Loucy (cell line): ENCODE results near the gene PTBP1.

Experiments
- H2AFZ ChIP-seq: fragments of 200-600 bp; sonication (generic); 2 replicates; pipeline ENCODE4 v1.6.0; 2016; ENCODE audit warnings: antibody characterized with exemption, mild to moderate bottlenecking, low read length, moderate library complexity
- H3F3A ChIP-seq: fragments of 200-600 bp; 2 replicates; pipeline ENCODE4 v1.6.0; 2016; ENCODE audit warnings: antibody characterized with exemption, low read depth, mild to moderate bottlenecking
- H3K27me3 ChIP-seq: fragments of 200-600 bp; sonication (generic); 2 replicates; pipeline ENCODE4 v1.6.1; 2014; ENCODE audit warnings: low read length, mild to moderate bottlenecking; ENCODE audit not compliant: insufficient read depth, poor library complexity, severe bottlenecking
- H3K36me3 ChIP-seq: fragments of 200-600 bp; sonication (generic); 2 replicates; pipeline ENCODE4 v1.6.1; 2016; ENCODE audit warnings: low read length; ENCODE audit not compliant: insufficient read depth
- H3K4me1 ChIP-seq: fragments of 200-600 bp; sonication (generic); 2 replicates; pipeline ENCODE4 v1.5.1; 2014; ENCODE audit warnings: low read length, mild to moderate bottlenecking; ENCODE audit not compliant: insufficient read depth, poor library complexity, severe bottlenecking
- H3K4me2 ChIP-seq: fragments of 200-600 bp; sonication (generic); 2 replicates; pipeline ENCODE4 v1.6.0; 2014; ENCODE audit warnings: antibody characterized with exemption, low read length, low read depth, mild to moderate bottlenecking; ENCODE audit not compliant: poor library complexity, severe bottlenecking
- H3K4me3 ChIP-seq: fragments of 200-600 bp; sonication (generic); 2 replicates; pipeline ENCODE4 v1.5.1; 2014; ENCODE audit warnings: low read length, mild to moderate bottlenecking, mixed read lengths; ENCODE audit not compliant: poor library complexity, severe bottlenecking
- H3K79me2 ChIP-seq: fragments of 200-600 bp; sonication (generic); 2 replicates; pipeline ENCODE4 v1.6.1; 2014; ENCODE audit warnings: low read length; ENCODE audit not compliant: insufficient read depth
- H3K9ac ChIP-seq: fragments of 200-600 bp; sonication (generic); 2 replicates; pipeline ENCODE4 v1.6.0; 2014; ENCODE audit warnings: mild to moderate bottlenecking, low read depth, low read length, moderate library complexity; ENCODE audit not compliant: poor library complexity, severe bottlenecking
- H3K9me2 ChIP-seq: fragments of 200-600 bp; sonication (generic); replicated peaks from 2 replicates; pipeline ENCODE4 v1.6.1; 2016; ENCODE audit warnings: low read depth, low read length, mixed read lengths
- H3K9me3 ChIP-seq: fragments of 200-600 bp; sonication (generic); 2 replicates; pipeline ENCODE4 v1.6.1; 2014; ENCODE audit warnings: mild to moderate bottlenecking, antibody characterized with exemption, low read length, low read depth; ENCODE audit not compliant: insufficient read depth
- H4K20me1 ChIP-seq: fragments of 200-600 bp; sonication (generic); 2 replicates; pipeline ENCODE4 v1.6.0; 2014; ENCODE audit warnings: antibody characterized with exemption, low read length, mild to moderate bottlenecking; ENCODE audit not compliant: insufficient read depth, poor library complexity, severe bottlenecking
- CTCF ChIP-seq: fragments of 200-600 bp; sonication (generic); conservative IDR thresholded peaks from 2 replicates; pipeline ENCODE4 v1.5.1; 2014; ENCODE audit warnings: mild to moderate bottlenecking, antibody characterized with exemption, low read length
- EZH2phosphoT487 ChIP-seq: fragments of 200-600 bp; IDR thresholded peaks from 2 replicates; pipeline ENCODE4 v1.6.1; 2018; ENCODE audit warnings: antibody characterized with exemption, mild to moderate bottlenecking, moderate library complexity, borderline replicate concordance

The PTBP1 gene

GRCh38 chr19:814152-815078 lies 17.2 kb downstream of the PTBP1 start:
- Histone ChIP-seq H3K4me3 (no peak overlapping the region), H3K36me3 (peaks cover 43% of the 10 kb centered on the region; the same call in 1 of the 2 replicates), H3K4me1 (no peaks in the 10 kb centered on the region), H3K9ac (no peak overlapping the region), H4K20me1 (peaks cover 25% of the 10 kb centered on the region), H3F3A (peaks cover 18% of the 10 kb centered on the region; the same call in 1 of the 2 replicates), H3K9me3 (no peaks in the 10 kb centered on the region), H3K27me3 (no peaks in the 10 kb centered on the region), H3K4me2 (no peak overlapping the region), H2AFZ (no peak overlapping the region), H3K79me2 (peaks cover 1% of the 10 kb centered on the region; the same call in 1 of the 2 replicates), H3K9me2 (no peaks in the 10 kb centered on the region)
- TF ChIP-seq CTCF (no peak), EZH2phosphoT487 (no peak)

GRCh38 chr19:815079-815774 lies 18.0 kb downstream of the PTBP1 start:
- no peak overlapping the region for H2AFZ ChIP-seq
- H3K27me3 ChIP-seq, result no peaks in the 10 kb centered on the region
- peaks cover 16% of the 10 kb centered on the region; the same call in 1 of the 2 replicates for H3F3A ChIP-seq
- no peak for TF ChIP-seq CTCF
- TF ChIP-seq EZH2phosphoT487, result no peak
- H4K20me1 ChIP-seq, result peaks cover 22% of the 10 kb centered on the region
- H3K9me2 ChIP-seq, result no peaks in the 10 kb centered on the region
- no peaks in the 10 kb centered on the region for H3K9me3 ChIP-seq
- H3K36me3 ChIP-seq, result peaks cover 35% of the 10 kb centered on the region; the same call in 1 of the 2 replicates
- no peak overlapping the region for H3K4me2 ChIP-seq
- H3K4me1 ChIP-seq, result no peaks in the 10 kb centered on the region
- no peaks in the 10 kb centered on the region for H3K79me2 ChIP-seq
- no peak overlapping the region for H3K9ac ChIP-seq
- no peak overlapping the region for H3K4me3 ChIP-seq

GRCh38 chr19:815775-816499 lies 18.7 kb downstream of the PTBP1 start:
- peaks cover 10% of the 10 kb centered on the region; the same call in 1 of the 2 replicates for H3F3A ChIP-seq
- no peaks in the 10 kb centered on the region for H3K9me2 ChIP-seq
- no peaks in the 10 kb centered on the region for H3K4me1 ChIP-seq
- H3K4me3 ChIP-seq, result no peak overlapping the region
- H3K4me2 ChIP-seq, result no peak overlapping the region
- H4K20me1 ChIP-seq, result peaks cover 15% of the 10 kb centered on the region
- H3K9ac ChIP-seq, result no peak overlapping the region
- H3K36me3 ChIP-seq, result peaks cover 28% of the 10 kb centered on the region; the same call in 1 of the 2 replicates
- no peaks in the 10 kb centered on the region for H3K79me2 ChIP-seq
- H3K27me3 ChIP-seq, result no peaks in the 10 kb centered on the region
- H3K9me3 ChIP-seq, result no peaks in the 10 kb centered on the region
- TF ChIP-seq EZH2phosphoT487, result no peak
- H2AFZ ChIP-seq, result no peak overlapping the region
